ENCODE measurements around the gene HOXA5.

HOXA5 gene

GRCh38 chr7:27160546-27161213 is 17.2 kb upstream of the HOXA5 start (continued):
- no peak for TF ChIP-seq ZNF704 (tag by site-specific recombination; IDR thresholded peaks at IDR 0.05)
- TF ChIP-seq ZNF521 (tag by site-specific recombination; IDR thresholded peaks at IDR 0.05) = no peak
- no peak for TF ChIP-seq ZNF707 (tag by site-specific recombination; IDR thresholded peaks at IDR 0.05)
- TF ChIP-seq SP7 (tag by site-specific recombination; IDR thresholded peaks at IDR 0.05) = no peak
- TF ChIP-seq ZFP37 (tag by site-specific recombination; IDR thresholded peaks at IDR 0.05) = no peak
- 0 out of 2 replicates have a peak, but pooled peaks have one; percentile 59 for TF ChIP-seq ZBTB7A (tag by site-specific recombination; IDR thresholded peaks at IDR 0.05; ENCODE audit: low read depth)
- TF ChIP-seq ZBTB8A (tag by site-specific recombination; IDR thresholded peaks at IDR 0.05) = peak; percentile 95
- no peak for TF ChIP-seq ZBTB6 (tag by site-specific recombination; IDR thresholded peaks at IDR 0.05)
- no peak for TF ChIP-seq ZBTB21 (tag by site-specific recombination; IDR thresholded peaks at IDR 0.05)
- TF ChIP-seq ZNF449 (tag by site-specific recombination; IDR thresholded peaks at IDR 0.05) = peak; percentile 76; the same call in 1 of the 2 replicates
- no peak for TF ChIP-seq ZSCAN4 (tag by site-specific recombination; IDR thresholded peaks at IDR 0.05)
- no peak for TF ChIP-seq ZNF394 (tag by site-specific recombination; IDR thresholded peaks at IDR 0.05; ENCODE audit: borderline replicate concordance)
- TF ChIP-seq REPIN1 (tag by site-specific recombination; IDR thresholded peaks at IDR 0.05; ENCODE audit: low read depth) = no peak
- TF ChIP-seq ZNF555 (tag by site-specific recombination; conservative IDR thresholded peaks at IDR 0.05) = no peak
- no peak for TF ChIP-seq SETDB1 (IDR thresholded peaks at IDR 0.05; ENCODE audit: insufficient read length, low read length)
- no peak for TF ChIP-seq KLF9 (tag by site-specific recombination; IDR thresholded peaks at IDR 0.05; ENCODE audit: low read depth)
- no peak for TF ChIP-seq BCL11B (tag by site-specific recombination; IDR thresholded peaks at IDR 0.05; ENCODE audit: low read depth)
- no peak for TF ChIP-seq ZNF24 (tag by site-specific recombination; IDR thresholded peaks at IDR 0.05)
- TF ChIP-seq KLF17 (tag by site-specific recombination; IDR thresholded peaks at IDR 0.05) = no peak
- no peak for TF ChIP-seq ZNF747 (tag by site-specific recombination; IDR thresholded peaks at IDR 0.05)
- no peak for TF ChIP-seq KLF8 (tag by site-specific recombination; IDR thresholded peaks at IDR 0.05)
- no peak for TF ChIP-seq KLF1 (tag by site-specific recombination; IDR thresholded peaks at IDR 0.05)
- TF ChIP-seq ZNF600 (tag by site-specific recombination; IDR thresholded peaks at IDR 0.05) = no peak
- TF ChIP-seq REST (tag by site-specific recombination; IDR thresholded peaks at IDR 0.05) = no peak; the same call in 1 of the 2 replicates
- peak; percentile 54; the same call in 1 of the 2 replicates for TF ChIP-seq ZSCAN30 (tag by site-specific recombination; IDR thresholded peaks at IDR 0.05)
- no peak for TF ChIP-seq ZNF202 (tag by site-specific recombination; IDR thresholded peaks at IDR 0.05; ENCODE audit: borderline replicate concordance)
- no peak for TF ChIP-seq TCF7L2 (IDR thresholded peaks at IDR 0.05; ENCODE audit: borderline replicate concordance, low read depth, low read length)
- no peak for TF ChIP-seq BCL11A (tag by site-specific recombination; IDR thresholded peaks at IDR 0.05; ENCODE audit: low read depth)
- TF ChIP-seq ZNF639 (tag by site-specific recombination; IDR thresholded peaks at IDR 0.05) = peak; percentile 41; the same call in 1 of the 2 replicates
